HG02588 (cell line): ENCODE results near the gene WSCD2.

Experiments used
- ATAC-seq: cut with Tn5 transposase; IDR thresholded peaks from one replicate; pipeline ENCODE4 v1.9.1; 2021; ENCODE audit warnings: mild to moderate bottlenecking, moderate library complexity; ENCODE audit not compliant: unreplicated experiment

The WSCD2 gene

DNA sequence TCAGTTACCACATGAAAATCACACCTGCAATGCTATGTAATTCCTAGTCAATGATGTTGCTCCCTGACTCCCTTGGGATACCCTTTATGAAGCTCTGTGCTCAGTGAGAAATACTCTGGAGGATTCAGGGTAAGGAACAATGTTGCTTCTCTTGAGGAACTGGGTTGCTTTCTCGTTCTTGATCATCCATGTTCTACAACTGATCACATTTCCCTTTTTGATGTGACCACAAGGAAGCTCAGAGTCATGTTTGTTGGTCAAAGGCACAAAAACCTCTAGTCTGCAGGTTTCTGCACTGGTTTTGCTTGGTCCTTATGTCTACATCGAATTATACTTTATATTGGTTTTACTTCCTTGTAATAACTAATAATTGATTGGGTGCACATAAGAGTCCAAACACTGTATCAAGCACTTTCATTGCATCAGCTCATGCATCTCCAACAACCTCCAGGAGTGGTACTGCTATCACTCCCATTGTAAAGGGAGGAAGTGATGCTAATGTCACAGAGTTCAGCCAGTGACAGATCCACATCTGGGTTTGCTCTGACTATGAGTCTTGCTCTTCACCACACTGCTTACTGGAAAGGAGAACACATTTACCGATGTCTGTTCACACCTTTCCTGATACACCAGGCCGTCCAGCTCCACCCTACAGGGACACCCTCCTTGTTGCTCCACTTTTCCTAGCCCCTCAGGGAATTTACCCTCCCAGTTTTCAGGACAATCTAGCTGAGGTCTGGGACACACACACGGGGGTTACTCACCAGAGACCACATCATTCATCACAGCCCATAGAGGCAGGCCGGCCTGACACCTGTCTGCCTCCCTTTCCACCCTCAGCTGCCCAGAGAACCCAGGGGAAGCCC lies 169.0 kb downstream of the WSCD2 start:
- no peak for ATAC-seq

DNA sequence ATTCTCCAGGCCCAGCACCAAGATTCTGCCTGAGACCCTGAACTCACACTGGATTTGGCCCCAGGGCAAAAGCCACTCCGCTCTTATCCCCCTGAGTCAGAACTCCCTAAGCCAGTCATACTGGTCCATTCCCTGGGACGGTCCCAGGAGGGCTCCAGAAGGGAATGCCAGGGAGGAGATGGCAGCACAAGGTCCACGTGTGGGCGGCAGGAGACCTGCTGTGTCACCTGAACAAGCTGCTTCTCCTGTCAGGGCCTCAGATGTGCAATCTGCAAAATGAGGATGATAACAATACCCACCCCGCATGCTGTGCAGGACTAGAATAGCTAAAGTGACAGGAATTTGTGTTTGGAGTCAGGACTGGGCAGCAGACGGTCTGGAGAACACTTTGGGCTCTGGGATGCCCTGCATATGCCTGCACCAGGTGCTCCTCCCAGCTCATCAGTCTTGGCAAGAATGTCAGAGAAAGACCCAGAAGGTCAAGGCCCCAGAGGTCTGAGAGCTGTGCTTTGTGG lies 169.7 kb downstream of the WSCD2 start:
- no peak for ATAC-seq

DNA sequence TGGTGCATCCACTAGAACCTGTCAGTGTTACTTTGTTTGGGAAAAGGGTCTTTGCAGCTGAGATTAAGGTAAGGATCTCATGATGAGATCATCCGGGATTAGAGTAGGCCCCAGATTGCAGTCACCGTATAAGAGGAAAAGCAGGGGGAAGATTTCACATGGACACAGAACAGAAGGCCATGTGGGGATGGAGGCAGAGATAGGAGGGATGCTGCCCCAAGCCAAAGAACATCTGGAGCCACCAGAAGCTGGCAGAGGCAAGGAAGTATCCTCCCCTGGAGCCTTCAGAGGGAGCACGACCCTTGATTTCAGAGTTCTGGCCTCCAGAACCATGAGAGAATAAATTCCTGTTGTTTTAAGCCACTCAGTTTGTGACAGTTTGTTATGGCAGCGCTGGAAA lies 170.4 kb downstream of the WSCD2 start:
- ATAC-seq = no peak
